Measurements from ENCODE around the gene LRMDA.

LRMDA gene

DNA sequence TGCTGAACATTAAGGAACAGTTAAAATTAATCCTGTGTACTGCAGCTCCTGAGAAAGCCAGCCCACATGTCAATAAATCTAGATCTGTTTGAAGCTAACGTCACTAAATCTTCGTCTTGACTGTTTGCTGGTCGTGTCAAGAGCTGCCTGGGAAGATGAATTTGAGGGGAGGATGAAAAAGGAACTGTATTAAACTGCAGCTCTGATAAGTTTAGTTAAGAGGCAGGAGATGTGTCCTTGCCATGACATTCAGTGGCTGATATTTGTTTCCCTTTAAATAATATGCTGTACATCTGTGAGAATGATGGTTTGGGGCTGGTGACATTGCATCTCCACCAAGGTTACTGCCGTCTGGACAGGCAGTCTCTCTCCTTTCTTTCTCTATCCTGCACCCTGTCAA is 435.3 kb downstream of the LRMDA start:
- no peak for DNase-seq (ENCODE audit: low read depth in 2 of 2)

GRCh38 chr10:75868574-75868973 is 437.1 kb downstream of the LRMDA start:
- no peak for DNase-seq (ENCODE audit: low read depth in 2 of 2)

DNA sequence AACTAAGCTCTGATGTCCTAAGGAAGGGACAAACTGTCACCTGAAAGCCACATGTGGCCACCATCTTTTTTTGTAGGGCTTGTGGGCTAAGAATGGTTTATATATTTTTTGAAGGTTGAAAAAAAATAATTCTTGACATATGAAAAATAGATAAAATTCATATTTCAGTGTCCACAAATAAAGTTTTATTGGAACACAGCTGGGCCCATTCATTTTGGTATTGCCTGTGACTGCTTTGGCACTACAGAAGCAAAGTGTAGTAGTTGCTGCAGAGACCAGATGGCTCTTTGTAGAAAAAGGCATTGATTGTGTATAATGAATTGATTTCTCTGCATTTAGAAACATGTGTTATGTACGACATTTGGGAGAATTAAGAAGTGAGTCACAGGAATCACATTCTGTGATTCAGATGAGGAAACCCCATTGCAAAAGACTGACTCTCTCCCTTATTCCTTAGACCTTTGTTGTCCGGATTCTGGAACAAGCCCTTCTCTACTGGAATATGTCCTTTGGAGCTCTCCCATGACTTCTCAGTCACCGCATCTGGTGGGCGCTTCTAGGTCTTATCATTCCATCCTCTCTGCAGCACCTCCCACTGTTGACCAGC is 438.7 kb downstream of the LRMDA start:
- no peak for DNase-seq (ENCODE audit: low read depth in 2 of 2)

GRCh38 chr10:75875740-75876139 is 444.3 kb downstream of the LRMDA start:
- no peak for DNase-seq (ENCODE audit: low read depth in 2 of 2)

DNA sequence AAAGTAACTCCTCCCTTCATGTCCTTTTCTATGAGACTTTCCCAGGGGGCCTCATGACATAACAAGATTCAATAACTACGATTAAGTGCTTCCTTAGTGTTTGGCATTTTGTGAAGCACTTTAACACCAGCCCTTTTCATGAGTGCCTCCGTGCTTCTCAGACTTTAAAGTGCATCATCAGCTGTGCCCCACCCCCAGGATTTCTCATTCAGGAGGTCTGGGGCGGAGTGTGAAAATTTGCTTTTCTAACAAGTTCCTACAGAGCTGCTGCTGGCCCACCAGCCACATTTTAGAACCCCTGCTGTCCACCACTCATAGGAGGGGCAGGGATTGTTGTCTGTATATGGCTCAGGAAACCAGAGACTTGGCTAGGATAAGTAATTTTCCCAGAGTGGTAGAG is 445.3 kb downstream of the LRMDA start:
- DNase-seq (ENCODE audit: low read depth in 2 of 2) = no peak

- no peak for DNase-seq (ENCODE audit: low read depth in 2 of 2)
Measured at GRCh38 chr10:75877877-75878276, 446.5 kb downstream of the LRMDA start.

- no peak for DNase-seq (ENCODE audit: low read depth in 2 of 2)
Measured at GRCh38 chr10:75878586-75878985, 447.2 kb downstream of the LRMDA start.

DNA sequence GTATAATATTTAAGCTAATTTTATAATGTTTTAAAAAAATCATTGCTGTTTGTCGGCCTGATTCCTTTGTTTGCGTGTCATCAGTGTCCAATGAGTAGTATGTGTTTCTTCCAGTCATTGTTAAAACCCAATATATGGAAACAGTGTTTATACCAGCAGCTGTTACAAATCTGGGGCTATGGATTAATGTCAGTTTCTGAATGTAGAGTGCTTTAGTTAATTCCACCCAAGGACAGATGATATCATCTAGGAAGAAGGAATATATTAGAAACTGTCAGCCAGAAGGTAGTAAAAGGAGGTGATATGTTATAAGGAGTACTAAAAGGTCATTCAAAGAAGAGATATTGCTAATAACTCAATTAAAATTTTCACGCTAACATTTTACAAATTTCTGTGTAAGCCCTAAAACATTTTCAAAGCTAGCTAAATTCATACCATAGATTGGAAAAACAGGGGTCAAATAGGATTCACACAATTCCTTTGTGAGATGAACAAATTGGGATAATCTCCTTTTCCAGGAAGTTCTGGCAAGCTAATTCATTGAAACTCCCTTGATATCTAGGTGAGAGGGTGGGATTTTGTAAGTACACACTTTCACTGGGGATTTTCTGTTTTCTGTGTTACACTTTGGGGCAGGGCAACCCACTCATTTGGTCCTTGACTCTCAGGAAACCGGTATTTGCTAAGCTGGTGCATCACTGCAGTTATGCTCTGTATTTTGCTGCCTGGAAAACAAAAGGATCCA is 448.8 kb downstream of the LRMDA start:
- DNase-seq (ENCODE audit: low read depth in 2 of 2) = no peak

DNA sequence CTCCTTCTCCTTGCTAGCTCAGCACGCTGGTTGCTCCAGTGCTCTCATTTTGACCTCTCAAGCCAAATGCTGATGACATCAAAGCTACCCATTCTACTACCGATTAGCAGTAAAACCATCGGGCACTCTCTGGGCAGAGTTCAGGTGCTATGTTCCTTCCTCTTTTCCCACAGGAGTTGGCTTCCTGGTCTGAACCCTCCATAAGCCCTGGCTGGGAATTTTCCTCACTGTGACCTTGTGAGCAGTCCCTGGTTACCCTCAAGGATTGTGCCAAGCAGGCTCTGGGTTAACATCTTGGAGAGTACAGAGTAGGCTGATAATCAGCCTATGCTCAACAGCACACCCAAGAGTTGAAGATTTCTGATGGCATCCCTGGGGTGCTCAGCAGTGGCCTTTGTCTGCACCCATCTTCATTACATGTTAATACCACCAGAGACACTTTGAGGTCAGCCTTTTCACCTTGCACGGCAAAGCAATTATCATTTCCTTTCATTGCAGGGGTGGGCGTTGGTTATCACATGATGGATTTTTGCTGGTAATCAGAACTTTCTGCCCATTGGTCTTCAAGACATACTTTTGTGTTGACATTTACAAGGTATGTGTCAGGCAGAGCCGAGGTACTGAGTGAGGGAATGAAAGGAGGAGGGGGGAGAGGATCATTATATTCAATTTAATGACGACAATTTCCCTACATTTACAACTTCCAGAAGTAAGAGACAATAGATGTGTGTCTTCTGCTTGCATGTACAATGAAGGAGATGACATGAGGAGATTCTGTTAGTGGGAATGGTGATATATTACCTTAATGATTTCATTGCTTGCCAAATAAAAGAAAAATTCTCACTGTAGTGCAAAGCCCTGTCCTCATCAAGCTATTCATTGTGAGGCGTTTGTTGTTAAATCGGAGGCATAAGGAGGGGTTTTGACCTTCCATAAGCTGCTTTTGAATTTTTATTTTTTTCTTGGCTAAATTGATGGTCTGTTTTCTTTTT is 452.0 kb downstream of the LRMDA start:
- no peak for DNase-seq (ENCODE audit: low read depth in 2 of 2)

- DNase-seq (ENCODE audit: low read depth in 2 of 2) = no peak
Measured at GRCh38 chr10:75884808-75885207, 453.4 kb downstream of the LRMDA start.

GRCh38 chr10:75887369-75887768 is 455.9 kb downstream of the LRMDA start:
- DNase-seq (ENCODE audit: low read depth in 2 of 2) = no peak

DNA sequence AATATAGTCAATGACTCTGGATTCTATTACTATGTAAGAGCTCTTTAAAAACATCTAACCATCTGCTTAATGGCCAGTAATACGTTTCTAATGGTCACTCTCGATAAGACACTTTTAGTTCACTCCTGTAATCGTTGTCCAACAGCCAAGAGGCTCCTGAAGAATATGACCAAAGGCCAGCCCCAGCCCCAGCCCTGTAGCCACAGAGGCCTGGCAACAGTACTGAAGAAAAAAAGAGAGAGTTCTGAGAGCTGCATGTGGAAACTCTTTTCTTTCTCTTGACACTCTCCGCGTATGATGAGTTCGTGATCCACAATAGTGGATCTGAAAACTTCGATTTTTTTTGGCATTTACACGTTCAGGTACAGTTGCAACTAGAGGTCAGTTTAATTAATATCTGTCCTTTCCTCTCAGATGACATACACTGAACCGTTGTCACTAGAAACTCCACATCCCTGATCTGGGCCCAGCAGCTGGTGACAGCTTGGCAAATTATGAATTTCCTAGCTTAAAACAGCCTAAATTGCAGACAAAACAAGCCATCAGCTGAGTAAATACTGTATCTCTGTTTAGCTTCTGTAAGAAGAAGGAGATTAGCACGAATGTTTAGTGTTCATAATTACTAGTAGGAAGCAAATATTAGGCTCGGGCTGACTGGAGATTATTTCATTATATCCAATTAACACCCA is 456.7 kb downstream of the LRMDA start:
- DNase-seq (ENCODE audit: low read depth in 2 of 2) = no peak

GRCh38 chr10:75889051-75889450 is 457.6 kb downstream of the LRMDA start:
- DNase-seq (ENCODE audit: low read depth in 2 of 2) = no peak

DNA sequence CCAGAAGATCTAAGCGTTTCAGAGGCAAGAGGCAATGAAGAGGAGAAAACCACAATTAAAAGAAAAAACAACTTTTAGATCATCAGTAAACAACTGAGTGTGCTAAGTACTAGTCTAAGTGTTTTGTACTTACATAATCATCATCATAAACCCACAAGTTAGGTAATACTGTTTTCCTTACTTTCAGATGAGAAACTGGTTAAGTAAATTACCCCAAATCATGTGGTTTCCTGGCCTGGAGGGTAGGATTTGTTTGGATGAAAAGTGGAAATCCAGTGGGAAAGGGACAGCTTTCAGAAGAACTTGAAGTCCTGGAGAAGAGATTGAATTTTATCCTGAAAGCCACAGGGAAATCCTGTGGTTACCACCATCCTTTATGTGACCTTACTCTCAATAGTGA is 463.3 kb downstream of the LRMDA start:
- no peak for DNase-seq (ENCODE audit: low read depth in 2 of 2)

DNA sequence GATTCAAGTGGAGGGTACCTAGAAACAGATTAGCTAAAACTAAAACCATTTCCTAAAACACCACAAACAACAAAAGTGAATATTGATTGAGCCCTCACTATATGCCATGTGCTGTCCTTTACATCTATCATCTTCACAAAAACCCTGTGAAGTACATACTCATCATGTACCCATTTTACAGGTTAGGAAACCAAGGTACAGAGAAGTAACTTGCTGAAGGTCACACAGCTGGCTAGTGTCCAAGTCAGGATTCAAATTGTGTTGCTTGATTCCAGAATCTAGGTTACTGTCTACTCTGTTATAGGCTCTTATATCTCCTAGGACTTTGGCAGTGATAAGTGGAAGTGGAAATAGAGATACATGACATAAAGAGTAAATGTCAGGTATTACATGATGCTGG is 463.8 kb downstream of the LRMDA start:
- DNase-seq (ENCODE audit: low read depth in 2 of 2) = no peak

GRCh38 chr10:75899816-75900390 is 468.5 kb downstream of the LRMDA start:
- no peak for DNase-seq (ENCODE audit: low read depth in 2 of 2)

DNA sequence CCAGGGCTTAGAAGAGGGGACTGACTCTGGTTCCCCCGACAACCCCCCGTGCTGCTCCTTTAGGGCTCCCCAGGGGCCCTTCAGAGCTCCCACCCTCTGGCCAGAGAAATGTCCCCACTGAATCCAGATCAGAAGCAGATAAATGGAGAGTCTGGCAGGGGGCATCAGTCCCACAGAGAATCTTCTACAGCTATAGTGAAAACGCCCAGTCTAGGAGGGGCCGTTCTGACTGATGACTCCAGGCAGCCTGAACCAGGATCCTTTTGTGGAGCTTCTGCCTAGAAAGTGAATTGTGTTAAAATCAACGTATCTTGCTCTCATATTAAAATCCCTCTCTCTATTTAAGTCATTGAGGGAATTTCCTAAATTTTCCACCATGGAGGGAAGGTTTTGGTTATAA is 471.4 kb downstream of the LRMDA start:
- no peak for DNase-seq (ENCODE audit: low read depth in 2 of 2)

GRCh38 chr10:75904499-75905283 is 473.3 kb downstream of the LRMDA start:
- no peak for DNase-seq (ENCODE audit: low read depth in 2 of 2)

DNA sequence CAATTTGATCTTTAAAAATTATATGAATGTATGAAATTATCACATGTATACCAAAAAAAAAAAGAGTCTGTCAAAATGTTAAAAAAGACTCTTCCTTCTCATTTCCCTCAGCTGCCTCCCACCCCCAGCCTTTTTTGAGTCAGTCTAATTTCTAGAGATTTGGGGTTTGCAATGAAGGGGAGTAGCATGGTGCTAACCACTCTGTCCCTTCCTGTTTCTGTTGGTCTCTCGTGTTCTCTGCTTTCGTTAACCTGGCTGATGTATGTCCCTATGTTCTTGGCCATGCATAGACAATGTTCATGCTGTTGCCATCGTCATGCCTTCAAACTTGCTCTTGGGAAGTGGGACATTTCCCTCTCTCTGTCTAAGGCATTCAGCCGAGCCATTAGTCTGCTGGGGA is 474.1 kb downstream of the LRMDA start:
- no peak for DNase-seq (ENCODE audit: low read depth in 2 of 2)

- no peak for DNase-seq (ENCODE audit: low read depth in 2 of 2)
Measured at GRCh38 chr10:75910032-75910431, 478.6 kb downstream of the LRMDA start.

DNA sequence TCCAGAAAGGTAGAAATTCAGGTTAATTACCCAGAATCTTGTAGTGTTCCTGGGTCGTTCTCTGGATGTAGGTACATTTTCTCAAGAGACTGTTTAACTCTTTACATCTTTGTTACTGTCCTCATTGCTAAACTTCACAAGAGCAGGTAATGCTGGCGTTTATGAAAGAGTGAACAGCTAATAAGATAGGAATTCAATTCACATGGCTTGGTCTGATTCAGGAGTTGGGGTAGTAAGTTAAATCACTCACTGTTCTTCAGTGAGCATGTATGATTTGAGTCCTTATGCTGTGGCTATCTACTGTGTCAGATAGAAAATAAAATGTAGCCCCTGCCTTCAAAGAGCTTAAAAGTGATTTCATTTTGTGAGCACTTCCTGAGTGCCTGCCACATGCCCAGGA is 480.0 kb downstream of the LRMDA start:
- DNase-seq (ENCODE audit: low read depth in 2 of 2) = no peak
